Subcutaneous adipose tissue (tissue), 4 donors: ENCODE results near the gene DGKQ. TPM values are rescaled to one million over a fixed set of nuclear protein-coding genes. Genes with fewer than 3 reads are reported as not detected.

Experiments
- CTCF ChIP-seq: fragments of 450-650 bp; IDR thresholded peaks from one replicate; pipeline ENCODE4 v1.5.1; 2016; ENCODE audit warnings: low read depth, mild to moderate bottlenecking, control low read depth, antibody characterized with exemption, moderate library complexity
- total RNA-seq, 4 donors: library from RNA; depleted of rRNA; stranded (reverse); fragments of >200 nt; gene quantifications; one replicate each; pipeline ENCODE4 v1.1.0, GENCODE V29; 2016

Gene DGKQ
- total RNA-seq, 4 donors from 2014 or later, result 2.9 to 12.2 (median 5.5) TPM

GRCh38 chr4:1018147-1019020 is 45.0 kb upstream of the DGKQ start:
- TF ChIP-seq CTCF, result no peak

- TF ChIP-seq CTCF, result no peak
Observed at GRCh38 chr4:1017706-1018105, 44.3 kb upstream of the DGKQ start.

- TF ChIP-seq CTCF, result no peak
Observed at GRCh38 chr4:1017211-1017610, 43.8 kb upstream of the DGKQ start.

DNA sequence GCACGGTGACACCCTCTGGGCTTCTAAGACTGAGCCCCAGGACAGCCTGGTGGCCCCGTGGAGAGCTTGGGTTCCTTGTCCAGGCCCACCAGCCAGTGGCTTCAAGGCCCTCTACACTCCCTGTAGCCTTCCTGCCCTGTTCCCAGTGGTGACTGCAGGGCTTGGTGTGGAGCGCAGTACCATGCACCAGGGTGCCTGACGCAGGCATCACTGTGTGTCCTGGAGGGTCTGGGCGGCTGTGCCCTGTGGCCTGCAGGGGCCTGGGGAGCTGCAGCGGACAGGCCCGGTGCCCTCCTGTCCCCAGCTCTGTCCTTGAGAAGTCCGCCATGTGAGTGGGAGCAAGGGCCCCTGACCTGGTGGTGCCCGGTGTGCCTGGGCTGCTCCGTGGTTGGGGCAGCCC is 42.4 kb upstream of the DGKQ start:
- no peak for TF ChIP-seq CTCF

DNA sequence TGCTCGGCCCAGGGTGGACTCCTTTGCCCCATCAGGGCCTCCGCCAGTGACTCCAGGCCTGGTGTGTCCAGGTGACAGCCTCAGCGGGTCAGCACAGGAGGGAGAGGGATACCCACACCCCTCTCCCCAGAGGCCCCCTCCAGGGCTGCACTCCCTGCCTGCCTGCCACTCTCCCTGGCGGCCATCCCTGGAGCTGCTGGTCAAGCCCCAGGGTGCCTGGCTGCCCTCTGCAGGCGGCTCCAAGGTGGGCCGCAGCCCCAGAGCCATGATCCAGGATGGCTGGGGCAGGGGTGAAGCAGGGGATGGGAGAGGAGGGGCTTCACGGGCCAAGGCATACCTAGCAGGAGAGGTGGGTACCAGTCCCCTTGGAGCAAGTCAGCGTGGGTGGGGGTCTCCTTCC is 41.8 kb upstream of the DGKQ start:
- no peak for TF ChIP-seq CTCF

- TF ChIP-seq CTCF, result no peak
Observed at GRCh38 chr4:1014291-1015167, 41.2 kb upstream of the DGKQ start.
